ENCODE results near the gene PDE8A. TPM values are rescaled to one million over a fixed set of nuclear protein-coding genes. Genes with fewer than 3 reads are reported as not detected.
A peak's percentile ranks its signal among the peaks of the same experiment; 100 is the strongest.

PDE8A gene
- total RNA-seq, 1 donor from 2014 or later = 24.6 TPM

- no peak overlapping the region for H3K4me3 ChIP-seq (ENCODE audit: low read depth, low read length)
- no peak for TF ChIP-seq CTCF (conservative IDR thresholded peaks at IDR 0.05; ENCODE audit: low read depth, low read length)
- no peak for DNase-seq (ENCODE audit: low read depth)
These were observed 7.9 kb upstream of the PDE8A start for GRCh38 chr15:84973492-84974460.

DNA sequence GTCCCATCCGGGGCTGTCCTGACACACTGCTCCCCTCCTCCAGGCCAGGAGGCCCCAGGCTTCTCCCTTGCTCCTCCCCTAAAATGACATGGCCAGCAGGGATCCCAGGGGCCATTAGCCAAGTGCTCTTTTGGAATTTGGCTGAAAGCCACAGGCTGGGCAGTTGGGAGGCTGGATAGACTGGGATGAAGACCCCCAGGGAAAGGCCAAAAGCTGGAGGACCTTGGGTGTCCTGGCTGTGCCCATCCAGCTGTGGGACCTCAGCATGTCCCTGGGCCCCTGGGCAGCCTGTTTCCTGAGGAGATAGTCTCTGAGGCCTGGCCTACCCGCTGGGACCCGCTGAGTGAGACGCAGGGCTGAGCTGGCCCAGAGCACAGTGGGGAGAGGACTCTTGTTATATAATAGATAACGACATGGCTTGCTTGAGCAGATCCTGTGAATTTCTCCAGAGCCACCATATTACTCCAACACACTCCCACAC lies 5.7 kb upstream of the PDE8A start:
- no peak for DNase-seq (ENCODE audit: low read depth)
- H3K4me3 ChIP-seq (ENCODE audit: low read depth, low read length) = no peak overlapping the region
- TF ChIP-seq CTCF (conservative IDR thresholded peaks at IDR 0.05; ENCODE audit: low read depth, low read length) = no peak

DNA sequence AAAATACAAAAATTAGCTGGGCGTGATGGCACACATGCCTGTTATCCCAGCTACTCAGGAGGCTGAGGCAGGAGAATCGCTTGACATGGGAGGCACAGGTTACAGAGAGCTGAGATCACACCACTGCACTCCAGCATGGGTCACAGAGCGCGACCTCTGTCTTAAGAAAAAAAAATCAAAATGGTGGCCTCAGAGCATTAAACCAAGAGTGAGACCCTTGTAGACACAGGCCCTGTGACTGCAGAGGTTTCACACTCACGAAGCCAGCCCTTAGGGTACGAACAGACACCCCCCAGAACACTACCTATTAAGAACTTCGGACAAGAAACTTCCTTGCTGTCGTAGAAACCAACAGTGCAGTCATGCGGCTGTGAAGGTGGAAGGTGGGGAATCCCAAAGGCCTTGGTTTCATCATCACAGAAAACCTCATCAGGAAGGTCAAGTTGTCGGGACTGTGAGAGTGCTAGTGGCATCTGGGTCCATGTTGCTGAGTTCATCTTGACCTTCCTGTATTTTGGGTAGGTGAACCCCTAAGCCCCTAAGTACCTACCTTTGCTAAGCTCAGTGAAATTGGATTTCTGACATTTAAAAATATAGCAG lies 4.8 kb upstream of the PDE8A start:
- no peak for TF ChIP-seq CTCF (conservative IDR thresholded peaks at IDR 0.05; ENCODE audit: low read depth, low read length)
- DNase-seq (ENCODE audit: low read depth) = peak; percentile 53

DNA sequence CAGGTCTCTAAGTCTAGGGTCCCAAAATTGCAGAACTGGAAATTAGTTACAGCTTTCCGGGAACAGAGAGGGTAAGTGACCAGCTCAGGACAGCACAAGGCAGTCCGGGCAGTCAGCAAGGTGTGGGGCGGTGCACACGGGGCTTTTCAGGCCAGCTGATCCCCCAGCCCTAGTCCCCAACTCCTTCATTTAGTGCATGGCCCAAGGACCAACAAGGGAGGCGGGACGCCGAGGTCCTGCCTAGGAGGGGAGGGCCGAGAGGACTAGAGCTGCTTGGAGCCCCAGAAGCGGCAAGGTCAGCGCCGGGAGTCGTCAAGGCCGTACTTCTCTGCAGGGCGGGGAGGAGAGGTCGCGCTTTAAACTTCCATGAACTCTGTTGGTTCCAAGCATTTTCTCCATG lies 2.0 kb upstream of the PDE8A start:
- TF ChIP-seq CTCF (conservative IDR thresholded peaks at IDR 0.05; ENCODE audit: low read depth, low read length) = no peak
- H3K4me3 ChIP-seq (ENCODE audit: low read depth, low read length) = peak overlapping the region; percentile 92
- no peak for DNase-seq (ENCODE audit: low read depth)

More for the DNA sequence above, 4.8 kb upstream of the PDE8A start:
- H3K4me3 ChIP-seq (ENCODE audit: low read depth, low read length) = no peak overlapping the region

DNA sequence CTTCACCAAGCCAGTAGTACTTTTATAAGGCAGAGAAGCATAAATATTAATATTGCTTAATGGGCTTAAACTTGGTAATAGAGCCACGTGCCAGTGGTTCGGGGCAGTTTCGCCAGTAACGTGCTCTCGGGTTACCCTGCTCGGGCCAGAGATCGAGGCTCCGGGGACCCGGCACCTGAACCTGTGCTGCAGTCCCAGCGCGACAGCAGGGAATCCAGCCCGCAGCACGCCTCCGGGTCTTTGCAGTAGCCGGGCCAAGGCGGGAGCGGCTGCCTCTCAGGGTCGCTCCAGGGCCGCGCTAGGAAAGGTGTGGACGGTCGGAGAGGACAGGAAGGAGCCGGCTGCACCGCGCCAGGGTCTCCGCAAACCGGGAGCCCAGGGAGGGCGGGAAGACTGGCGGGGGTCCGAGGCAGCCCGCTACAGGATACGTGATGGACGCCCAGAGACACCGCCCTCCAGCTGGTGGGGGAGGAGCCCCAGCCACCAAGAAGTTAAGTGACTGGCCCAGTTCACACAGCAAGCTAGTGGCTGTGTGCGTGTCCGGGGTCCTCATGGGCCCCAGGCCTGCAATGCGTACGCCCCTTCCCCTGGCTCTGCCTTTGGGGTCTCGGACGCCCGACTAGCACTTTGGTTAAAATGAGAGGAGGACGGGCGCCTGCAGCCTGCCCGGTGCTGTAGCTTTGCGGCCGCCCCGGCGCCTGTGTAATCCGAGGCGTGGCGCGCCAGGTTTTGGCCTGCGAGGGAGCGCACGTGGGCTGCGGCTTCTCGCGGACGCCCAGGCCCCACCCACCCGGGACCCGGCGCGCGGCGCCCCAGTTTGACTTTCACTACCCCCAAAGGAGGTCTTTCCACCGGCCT lies 1.2 kb upstream of the PDE8A start:
- DNase-seq (ENCODE audit: low read depth) = peak; percentile 33
- H3K4me3 ChIP-seq (ENCODE audit: low read depth, low read length) = peak overlapping the region; percentile 92
- TF ChIP-seq CTCF (conservative IDR thresholded peaks at IDR 0.05; ENCODE audit: low read depth, low read length) = no peak

DNA sequence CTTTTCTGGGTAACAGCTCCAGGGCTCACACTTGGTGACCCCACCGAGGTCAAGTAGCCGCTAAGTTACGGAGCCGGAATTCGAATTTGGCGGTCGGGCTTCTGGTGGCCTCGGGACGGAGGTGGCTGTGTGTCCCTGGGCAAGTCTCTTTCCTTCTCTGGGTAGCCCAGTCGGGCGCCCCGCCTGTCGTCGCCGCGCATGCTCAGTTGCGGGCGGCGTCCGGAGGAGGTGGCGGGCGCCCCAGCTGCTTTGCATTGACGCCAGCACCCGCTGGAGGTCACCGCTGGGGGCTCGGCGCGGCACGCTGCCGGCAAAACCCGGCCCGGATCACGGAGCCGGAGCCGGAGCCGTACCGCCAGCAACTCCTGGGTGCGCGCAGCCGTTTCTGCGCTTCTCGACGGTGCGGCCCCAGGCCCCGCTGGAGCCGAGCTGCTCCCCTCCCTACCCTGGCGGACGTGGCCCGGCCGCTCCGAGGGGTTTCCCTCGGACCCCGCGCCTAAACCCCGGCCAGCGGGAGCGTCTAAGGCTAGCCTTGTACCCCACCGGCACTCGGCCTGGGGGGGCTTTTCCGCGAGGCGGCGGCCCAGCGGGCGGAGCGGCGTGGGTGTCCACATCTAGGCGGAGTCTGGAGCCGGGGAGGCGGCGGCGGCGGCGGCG lies 474 bp upstream of the PDE8A start:
- peak overlapping the region; percentile 92 for H3K4me3 ChIP-seq (ENCODE audit: low read depth, low read length)
- DNase-seq (ENCODE audit: low read depth) = peak; percentile 53
- TF ChIP-seq CTCF (conservative IDR thresholded peaks at IDR 0.05; ENCODE audit: low read depth, low read length) = peak; percentile 9
